Effector CD4-positive, alpha-beta T cell (primary cell): ENCODE data around the gene SEC11A.
"Not testable (repeated sequence)": the region's sequence is repeated elsewhere in the genome, so short reads cannot be mapped to it uniquely, and the experiment has no call there.

Experiments
- DNase-seq: peaks from one replicate; pipeline ENCODE4 v3.0.0-alpha.2; 2020
- total RNA-seq: gene quantifications from one replicate; lab custom pipeline; 2026; lab: John Stamatoyannopoulos, UW

SEC11A gene
- 30.0 reads per million, percentile 56 among the genes with 10 or more reads in this experiment for total RNA-seq

GRCh38 chr15:84716036-84716732 lies at the start of gene SEC11A:
TSS of gene SEC11A (minus strand) at chr15:84716139. CDS start at chr15:84716075, 64 bp downstream.
- peak; percentile 87 for DNase-seq

GRCh38 chr15:84765675-84766074 lies 49.7 kb upstream of the SEC11A start:
- DNase-seq = no peak

- no peak for DNase-seq
These were observed 49.0 kb upstream of the SEC11A start for GRCh38 chr15:84764989-84765388.

GRCh38 chr15:84764585-84764984 lies 48.6 kb upstream of the SEC11A start:
- DNase-seq = no peak

DNA sequence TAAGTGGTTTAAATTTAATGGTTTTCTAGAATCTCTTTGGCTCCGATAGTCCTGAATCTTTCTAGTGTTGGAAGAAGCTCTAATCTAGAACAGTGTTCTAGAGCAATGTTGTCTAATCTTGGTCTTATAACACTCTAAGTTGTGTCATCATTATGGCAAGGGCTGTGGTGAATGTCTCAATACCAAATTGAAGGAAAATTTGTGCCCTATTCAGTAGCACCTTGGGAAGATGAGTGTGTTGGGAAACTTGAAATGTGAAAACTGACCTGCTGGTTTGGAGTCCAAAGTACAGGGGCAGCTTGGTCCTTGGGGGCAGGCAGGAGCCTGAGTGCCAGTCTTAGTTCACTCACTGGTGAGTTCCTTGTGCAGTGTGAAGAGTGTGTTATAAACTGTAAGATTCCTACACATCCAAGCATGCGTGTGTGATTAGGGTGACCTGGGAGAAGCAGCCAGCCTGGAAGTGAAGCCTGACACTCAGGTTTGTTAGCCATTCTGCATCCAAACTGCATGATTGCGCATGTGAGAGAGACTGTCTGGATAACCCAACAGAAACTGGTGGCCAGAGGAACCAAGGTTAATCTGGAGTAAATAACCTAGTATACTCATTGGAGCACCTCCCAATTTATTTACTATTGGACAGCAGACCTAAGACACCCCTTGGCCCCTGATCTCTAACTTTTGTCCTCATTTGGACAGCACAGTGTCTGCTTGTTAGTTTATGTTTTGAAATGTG lies 47.1 kb upstream of the SEC11A start:
- no peak for DNase-seq

DNA sequence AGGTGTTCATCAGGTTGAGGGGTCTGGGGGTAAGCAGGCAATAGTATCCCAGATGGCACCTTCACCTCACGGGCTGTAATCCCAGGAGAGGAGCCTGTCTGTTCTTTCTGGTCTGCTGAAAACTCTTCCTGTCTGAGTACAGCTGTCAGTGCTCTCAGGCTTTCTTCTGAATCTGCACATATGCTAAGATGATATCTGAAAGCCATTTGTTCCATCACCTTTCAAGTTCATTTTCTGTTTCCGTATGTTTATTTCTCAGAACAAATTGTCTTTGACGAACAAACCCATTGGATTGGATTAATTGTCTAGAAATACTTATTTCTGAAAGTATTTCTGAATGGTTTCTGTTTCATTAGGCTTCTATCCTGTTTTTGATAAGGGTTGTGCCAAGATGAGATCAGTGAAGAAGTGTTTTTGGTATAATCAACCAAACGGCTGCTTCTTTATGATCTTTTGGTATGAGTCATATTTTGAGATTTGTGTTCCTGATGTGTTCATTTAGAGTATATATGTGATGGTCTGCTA lies 45.7 kb upstream of the SEC11A start:
- DNase-seq = no peak

DNA sequence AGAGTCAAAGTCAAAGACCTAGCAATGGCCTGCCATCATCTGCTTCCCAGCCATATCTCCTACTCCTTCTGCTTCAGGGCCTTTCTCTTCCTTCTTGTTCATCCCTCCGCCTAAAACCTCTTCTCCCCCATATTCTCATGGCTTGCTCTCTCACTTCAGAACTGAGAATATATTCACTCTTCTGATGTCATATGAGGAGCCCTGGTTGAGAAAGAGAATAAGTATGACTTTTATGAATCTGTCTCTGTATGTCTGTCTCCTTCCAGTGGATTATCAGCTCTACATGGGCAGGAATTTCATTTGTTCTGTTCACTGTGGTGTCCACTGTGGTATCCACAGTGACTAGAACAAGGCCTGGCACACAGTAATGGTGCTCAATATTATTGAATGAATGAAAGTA lies 44.3 kb upstream of the SEC11A start:
- DNase-seq = no peak

- no peak for DNase-seq
These were observed 43.1 kb upstream of the SEC11A start for GRCh38 chr15:84759018-84759417.

- no peak for DNase-seq
These were observed 40.0 kb upstream of the SEC11A start for GRCh38 chr15:84755736-84756527.

DNA sequence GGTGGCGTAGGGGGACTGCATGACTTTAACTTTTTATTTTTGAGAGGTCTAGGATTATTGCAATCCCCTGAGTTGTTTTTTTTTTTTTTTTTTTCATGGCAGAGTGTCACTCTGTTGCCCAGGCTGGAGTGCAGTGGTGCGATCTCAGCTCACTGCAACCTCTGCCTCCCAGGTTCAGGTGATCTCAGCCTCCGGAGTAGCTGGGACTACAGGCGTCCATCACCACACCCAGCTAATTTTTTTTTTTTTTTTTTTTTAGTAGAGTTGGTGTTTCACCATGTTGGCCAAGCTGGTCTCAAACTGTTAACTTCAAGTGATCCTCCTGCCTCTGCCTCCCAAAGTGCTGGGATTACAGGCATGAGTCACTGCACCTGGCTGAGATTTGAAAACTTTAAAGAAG lies 39.0 kb upstream of the SEC11A start:
- not testable (repeated sequence) for DNase-seq

- no peak for DNase-seq
These were observed 36.8 kb upstream of the SEC11A start for GRCh38 chr15:84752700-84753099.

GRCh38 chr15:84752195-84752594 lies 36.3 kb upstream of the SEC11A start:
- DNase-seq = no peak

DNA sequence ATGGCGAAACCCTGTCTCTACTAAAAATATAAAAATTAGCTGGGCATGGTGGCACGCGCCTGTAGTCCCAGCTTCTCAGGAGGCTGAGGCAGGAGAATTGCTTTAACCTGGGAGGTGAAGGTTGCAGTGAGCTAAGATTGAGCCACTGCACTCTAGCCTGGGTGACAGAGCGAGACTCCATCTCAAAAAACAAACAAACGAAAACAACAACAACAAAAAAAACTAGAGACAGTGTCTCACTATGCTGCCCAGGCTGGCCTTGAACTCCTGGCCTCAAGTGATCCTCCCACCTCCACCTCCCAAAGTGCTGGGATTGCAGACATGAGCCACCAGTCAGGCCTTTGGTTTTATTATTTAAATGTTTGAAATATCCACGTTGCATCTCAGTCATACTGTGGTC lies 35.8 kb upstream of the SEC11A start:
- not testable (repeated sequence) for DNase-seq

DNA sequence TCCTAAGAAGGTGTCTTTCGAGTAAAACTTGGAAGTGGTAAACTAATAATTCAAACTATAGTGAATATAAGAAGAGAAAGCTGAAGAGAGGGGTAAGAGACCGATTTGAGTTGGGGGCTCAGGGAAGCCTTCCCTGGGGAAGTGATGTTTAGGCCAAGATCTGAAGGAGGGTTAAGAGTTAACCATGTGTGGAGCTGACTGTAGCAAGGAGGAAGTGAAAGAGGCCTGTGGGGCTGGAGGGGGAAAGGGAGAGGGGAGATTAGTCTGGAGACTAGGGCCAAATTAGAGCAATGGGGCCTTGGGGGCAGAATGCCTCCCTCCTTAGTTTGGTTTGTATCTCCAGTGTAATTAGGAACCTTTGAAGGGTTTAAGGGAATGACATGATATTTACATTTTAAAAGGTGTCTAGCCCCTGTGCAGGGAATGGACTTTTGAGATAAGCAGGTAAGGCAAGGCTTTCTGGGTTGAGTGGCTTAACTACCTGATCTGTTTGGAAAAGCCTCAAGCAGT lies 34.7 kb upstream of the SEC11A start:
- no peak for DNase-seq

DNA sequence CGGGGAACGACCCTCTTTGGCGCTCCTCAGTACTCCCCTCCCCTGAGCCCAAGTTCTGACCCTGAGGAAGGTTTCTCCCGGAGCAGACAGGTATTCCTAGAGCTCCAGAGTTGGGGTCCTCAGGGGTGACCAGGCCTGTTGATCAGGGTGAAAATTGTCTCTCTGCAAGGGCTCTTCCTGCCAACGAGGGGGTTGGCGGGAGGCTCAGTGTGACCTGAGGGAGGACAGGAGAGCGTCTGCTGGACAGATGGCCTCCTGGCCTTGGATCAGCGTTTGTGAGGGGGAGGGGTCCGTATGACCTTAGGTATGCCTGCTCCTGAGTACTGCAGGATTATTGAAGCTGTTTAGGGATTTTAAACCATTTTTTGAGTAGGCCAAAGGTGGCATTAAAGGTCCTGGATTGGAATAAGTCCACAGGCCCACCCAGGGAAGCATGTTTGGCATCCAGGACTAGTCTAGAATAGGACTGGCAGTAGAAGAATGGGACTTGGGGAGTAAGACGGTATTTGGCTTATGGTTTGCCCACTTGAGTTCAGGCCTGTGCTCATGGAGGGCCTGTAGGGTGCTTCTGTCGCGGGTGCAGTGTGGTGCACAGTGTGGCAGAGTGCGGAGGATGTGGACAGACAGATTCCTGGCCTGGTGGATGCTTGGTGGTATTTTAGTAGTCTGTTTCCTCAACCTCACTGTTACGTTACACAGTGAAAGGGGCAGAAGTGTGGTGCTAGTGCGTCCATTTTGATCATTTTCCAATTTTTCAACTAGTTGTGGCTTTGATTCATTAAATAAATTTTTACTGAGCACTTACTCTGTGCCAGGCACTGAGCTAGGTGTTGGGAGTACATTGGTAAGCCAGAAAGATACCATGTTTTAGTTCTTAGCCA lies 33.4 kb upstream of the SEC11A start:
- DNase-seq = peak; percentile 20

DNA sequence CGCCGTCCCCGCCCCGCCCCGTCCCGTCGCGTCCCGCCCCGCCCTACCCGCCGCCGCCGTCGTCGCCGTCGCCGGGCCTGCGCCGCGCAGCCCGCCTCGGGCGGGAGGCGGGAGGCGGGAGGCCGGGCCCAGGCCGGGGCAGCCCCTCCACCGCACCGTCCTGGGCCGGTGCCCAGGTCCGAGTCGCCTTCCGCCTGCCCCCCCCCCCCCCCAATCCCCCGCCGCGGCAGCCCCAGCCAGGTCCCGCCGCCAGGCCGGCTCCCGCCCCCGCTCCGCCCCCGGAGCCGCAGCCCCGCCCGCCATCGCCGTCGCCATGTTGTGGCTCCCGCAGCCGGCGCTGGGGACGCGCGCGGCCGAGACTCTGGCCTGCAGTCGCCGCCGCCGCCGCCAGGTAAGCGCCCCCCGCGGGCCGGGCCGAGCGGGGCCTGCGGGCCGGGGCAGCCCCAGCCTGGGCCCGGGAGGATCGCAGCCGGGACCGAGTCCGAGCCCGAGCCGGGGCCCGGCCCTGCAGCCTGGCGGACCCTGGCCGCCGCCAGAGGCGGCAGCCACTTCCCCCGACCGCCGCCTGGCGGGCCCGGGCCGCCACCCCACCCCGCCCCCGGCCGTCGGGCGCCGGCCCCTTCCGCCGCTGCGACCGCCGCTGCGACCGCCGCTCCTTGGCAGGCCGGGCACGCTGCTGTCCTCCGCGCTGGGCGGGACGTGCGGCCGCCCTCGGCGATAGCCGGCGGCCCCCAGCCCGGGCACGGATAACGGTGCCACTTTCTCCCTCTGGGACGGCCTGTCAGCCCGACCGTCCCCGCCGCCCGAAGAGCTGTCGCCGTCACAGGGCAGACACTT lies 32.6 kb upstream of the SEC11A start, which contains the start of gene ZNF592:
Gene ZNF592 (plus strand): TSS at position 319 of the 837 bp plus-strand sequence. CDS start 34,084 bp downstream, outside the sequence.
- DNase-seq = peak; percentile 76

DNA sequence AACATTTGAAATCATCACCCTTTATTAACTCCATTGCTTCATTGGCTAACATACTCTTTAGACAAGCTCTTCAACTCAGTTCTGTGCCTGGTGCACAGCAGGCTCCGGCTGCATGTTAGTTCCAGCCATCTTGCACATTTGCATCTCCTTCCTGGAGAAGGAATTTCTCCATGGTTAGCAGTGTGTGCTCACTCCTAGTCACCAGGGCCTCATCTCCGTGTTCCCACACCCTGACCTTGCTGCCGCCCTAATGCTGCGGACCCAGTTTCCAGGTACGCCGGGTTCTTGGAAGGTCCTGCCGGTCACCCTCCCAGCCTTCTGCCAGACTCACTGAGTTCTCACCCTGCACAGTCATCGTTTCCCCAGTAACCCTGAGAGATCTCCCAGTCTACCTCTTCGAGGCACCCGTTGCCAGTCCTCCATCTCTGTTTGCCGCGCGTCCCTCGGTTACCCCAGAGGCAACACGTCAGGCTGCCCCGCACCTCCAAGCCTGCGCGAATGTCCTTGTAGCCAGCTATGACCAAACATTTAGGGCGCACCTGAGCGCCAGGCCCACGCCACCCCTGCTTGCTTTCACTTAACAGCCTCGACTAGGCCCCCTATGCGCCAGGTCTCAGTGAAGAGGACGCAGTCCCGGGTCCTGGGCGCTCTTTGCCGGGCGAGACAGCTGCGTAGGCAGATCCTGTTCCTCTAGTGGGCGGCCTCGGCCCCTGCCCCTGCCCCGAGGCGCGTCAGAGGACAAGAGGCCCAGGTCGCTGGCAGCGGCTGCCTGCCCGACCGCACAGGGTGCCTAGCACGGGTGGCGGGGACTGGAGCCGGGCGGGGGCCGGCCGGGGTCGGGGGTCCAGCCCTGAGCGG lies 31.7 kb upstream of the SEC11A start:
- peak; percentile 59 for DNase-seq

- DNase-seq = no peak
These were observed 25.2 kb upstream of the SEC11A start for GRCh38 chr15:84741121-84741520.

- no peak for DNase-seq
These were observed 24.8 kb upstream of the SEC11A start for GRCh38 chr15:84740691-84741090.

- no peak for DNase-seq
These were observed 21.1 kb upstream of the SEC11A start for GRCh38 chr15:84737005-84737404.
